NCI-H2081 treated with DMSO at 0.1 percent for 48 hours (cell line): ENCODE data around the gene HSPA12A.
"Not testable (repeated sequence)": the region's sequence is repeated elsewhere in the genome, so short reads cannot be mapped to it uniquely, and the experiment has no call there.

Source experiments
- DNase-seq: peaks from one replicate; lab custom pipeline; 2025; lab: John Stamatoyannopoulos, UW

HSPA12A gene

DNA sequence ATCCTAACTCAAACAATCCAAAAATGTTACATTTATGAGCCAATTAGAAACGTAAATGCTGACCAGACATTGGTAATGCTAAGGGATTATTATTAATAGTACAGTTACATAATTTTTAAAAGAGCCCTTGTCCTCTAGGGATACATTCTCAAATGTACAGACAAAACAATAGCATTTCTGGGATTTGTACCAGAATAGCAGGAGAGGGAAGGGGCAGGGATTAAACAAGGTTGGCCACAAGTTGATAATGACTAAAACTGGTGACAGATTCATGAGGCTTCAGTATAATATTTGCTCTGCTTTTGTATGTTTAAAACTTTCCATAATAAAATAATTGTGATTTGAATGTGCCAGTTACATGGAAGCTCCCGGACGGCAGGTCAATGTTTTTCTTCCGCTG, 27.0 kb downstream of the HSPA12A start:
- DNase-seq, result no peak

DNA sequence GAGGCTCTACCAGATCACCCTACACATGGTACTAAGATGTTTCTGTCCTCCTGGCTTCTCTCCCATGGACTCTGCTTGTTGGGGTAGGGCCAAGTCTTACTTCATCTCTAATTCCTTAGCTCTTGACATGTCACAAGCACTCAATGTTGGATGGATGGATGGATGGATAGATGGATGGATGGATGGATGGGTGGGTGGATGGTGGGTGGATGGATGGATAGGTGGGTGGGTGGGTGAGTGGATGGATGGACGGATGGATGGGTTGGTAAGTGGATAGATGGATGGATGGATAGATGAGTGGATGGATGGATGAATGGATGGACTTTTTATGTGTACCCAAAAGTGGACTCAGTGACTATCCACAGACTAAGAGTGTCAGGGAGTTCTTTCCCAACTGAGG, 28.5 kb downstream of the HSPA12A start:
- DNase-seq, result no peak

- no peak for DNase-seq
Observed at GRCh38 chr10:116712989-116713543, 29.3 kb downstream of the HSPA12A start.

DNA sequence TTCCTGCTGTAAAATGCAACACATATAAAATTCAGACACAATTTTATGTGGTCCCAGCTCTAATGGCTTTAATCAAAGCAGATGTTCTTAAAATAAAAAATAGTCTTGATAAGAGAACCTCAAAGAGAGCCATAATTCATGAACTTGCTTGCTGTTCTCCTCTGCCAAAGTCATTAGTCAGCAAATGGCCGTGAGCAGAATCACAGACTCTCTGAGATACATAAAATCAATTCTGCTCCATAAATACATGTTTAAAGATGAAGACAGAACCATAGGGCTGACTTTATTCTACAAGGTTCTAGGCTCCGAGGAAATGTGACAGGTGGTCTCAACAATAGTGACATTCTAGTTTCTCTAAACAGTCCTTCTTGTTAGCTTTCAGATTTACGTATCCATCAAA, 29.8 kb downstream of the HSPA12A start:
- DNase-seq, result no peak

GRCh38 chr10:116711803-116712202, 30.6 kb downstream of the HSPA12A start:
- not testable (repeated sequence) for DNase-seq

- DNase-seq, result no peak
Observed at GRCh38 chr10:116710076-116710475, 32.3 kb downstream of the HSPA12A start.

DNA sequence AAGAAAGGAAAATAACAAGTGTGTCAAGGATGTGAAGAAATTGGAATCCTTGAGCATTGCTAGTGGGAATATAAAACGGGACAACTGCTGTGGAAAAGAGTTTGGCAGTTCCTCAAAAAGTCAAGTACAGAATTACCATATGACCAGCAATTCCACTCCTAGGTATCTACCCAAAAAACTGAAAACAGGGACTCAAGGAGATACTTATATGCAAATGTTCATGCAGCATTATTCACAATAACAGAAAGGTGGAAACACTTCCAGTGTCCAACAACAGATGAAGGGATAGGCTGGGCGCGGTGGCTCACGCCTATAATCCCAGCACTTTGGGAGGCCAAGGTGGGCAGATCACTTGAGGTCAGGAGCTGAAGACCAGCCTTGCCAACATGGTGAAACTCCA, 33.5 kb downstream of the HSPA12A start:
- DNase-seq, result no peak

- no peak for DNase-seq
Observed at GRCh38 chr10:116708391-116708821, 34.0 kb downstream of the HSPA12A start.

DNA sequence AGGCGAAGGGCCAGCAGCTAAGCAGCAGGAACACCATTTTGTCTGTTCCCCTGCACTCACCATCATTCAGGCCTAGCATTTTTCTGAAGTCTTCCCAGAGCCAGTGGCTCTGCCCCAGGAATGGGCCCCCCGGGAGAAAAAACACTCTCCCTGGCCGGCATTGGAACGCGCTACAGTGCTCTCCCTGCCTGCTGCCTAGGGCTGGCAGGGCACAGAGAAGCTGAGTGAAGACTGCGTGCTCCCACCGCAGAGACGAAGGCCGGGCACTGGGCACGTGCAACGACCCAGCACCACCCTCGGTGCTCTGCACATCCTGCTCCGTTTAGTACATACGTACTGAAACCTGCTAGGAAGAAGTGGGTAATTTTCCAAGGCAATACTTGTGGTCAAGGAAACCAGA, 34.4 kb downstream of the HSPA12A start:
- no peak for DNase-seq

DNA sequence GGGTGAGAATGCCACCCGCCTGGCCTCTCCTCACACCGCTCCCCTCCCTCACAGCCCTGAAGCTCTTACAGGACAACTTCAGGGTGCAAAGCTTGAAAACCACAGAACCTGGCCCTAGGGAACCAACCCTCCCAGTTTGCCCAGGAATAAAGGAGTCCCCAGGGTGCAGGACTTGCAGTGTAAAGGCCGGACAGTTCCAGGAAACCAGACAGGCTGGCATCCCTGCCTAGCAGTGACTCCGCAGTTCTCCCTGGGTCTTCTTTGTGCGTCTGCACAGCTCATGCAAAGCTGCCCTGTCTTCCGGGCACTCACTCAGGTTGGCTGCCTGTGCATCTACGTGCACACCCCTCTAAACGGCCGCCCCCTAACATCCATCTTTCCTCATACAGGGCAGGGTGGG, 36.1 kb downstream of the HSPA12A start:
- DNase-seq, result no peak

DNA sequence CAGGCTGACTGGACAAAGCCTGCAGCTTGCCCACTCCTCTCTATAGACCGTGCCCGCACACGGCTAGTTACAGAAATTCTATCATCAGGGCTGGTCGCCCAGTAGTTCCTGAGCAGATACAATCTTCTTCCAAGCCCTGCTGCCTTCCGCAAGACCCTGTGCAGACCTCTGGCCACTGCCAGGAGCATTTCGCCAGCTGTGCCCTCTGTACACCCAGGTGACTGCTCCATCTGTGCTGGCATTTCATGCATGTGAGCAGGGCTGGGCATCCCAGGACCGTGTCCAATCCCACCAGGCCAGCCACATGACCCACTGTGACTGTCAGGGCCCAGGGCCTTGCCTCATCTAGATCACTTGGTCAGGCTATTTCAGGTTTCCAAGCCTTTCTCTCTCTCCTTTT, 36.9 kb downstream of the HSPA12A start:
- no peak for DNase-seq

- no peak for DNase-seq
Observed at GRCh38 chr10:116704926-116705325, 37.4 kb downstream of the HSPA12A start.

- DNase-seq, result no peak
Observed at GRCh38 chr10:116702165-116702564, 40.2 kb downstream of the HSPA12A start.

GRCh38 chr10:116699471-116700150, 42.8 kb downstream of the HSPA12A start:
- no peak for DNase-seq

GRCh38 chr10:116699049-116699448, 43.3 kb downstream of the HSPA12A start:
- no peak for DNase-seq

- DNase-seq, result no peak
Observed at GRCh38 chr10:116698364-116698763, 44.0 kb downstream of the HSPA12A start.

DNA sequence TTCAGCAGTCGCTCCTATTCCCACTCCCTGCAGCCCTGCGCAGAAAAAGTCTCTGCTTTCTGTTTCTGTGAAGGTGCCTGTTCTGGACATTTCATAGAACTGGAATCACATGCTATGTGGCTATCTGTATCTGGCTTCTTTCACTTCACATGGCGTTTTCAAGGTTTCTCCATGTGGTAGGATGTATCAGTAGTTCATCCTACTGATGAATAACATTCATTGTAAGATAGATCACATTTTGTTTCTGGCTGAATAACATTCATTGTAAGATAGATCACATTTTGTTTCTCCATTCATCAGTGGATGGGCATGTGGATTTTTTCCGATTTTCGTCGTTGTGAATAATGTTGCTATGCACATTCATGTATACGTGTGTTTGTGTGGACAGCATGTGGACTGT, 44.5 kb downstream of the HSPA12A start:
- no peak for DNase-seq

DNA sequence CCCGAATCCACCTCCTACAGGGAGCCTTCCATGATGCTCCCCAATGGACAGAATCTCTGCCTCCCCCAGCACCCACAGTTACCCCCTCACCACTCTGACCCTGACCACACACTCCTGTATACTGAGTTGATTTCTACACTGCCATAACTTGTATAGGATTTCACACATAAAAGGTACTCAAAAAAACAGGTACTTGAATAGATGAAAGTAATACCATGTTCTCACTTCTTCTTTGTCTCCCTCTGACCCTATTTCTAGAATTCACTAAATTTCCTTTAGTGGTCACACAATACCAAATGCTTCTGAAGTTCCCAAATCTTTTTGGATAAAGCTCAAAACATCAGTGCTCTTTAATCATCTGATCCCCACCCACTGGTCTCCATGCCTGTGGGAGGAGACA, 45.4 kb downstream of the HSPA12A start:
- no peak for DNase-seq

DNA sequence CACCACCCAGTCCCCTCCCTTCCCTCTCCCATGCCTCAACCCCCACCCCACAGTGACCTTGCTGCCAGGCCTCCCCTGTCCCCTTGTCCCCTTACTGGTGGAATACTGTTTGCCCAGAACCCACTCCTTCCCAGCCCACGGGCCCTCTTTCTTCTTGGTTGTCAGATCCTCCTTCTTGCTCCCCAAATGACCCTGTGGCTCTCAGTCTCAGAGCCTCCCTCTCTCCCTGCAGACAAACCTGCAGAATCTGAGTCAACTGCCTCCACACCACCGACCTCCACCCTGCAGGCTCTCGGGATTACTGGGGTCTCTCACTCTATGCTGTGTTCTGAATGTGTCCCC, 47.5 kb downstream of the HSPA12A start:
- DNase-seq, result no peak

DNA sequence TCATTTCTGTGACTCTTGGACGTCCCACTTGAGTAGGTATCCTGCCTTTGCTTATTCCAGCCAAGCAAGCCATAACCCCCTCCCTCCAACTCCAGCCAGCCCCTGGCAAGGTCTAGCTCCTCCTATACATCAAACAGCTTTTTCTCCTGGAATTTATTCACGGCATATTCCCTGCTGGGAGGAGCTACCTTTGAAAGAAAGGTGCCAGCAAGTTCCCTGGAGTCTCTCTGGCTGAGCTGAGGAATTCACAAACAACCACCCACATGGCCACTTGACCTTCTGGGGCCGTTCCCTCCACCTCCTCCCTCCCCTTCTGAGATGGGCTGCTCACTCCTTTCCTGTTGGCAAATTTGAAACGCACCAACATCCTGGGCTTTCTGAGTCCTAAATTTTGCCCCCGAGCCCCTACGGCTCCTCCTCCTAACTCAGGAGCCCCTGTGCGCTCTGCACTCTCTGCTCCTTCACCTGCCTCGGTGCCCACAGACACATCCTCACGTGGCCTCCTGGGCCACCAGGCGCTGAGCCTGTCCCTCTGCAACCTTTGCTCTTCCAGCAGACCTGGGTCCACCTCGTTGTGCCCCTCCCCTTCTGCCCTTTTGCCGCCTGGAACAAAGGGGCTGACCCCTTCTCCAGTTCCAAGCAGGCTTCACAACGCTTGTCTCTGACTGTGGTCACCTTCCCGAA, 48.0 kb downstream of the HSPA12A start:
- no peak for DNase-seq

DNA sequence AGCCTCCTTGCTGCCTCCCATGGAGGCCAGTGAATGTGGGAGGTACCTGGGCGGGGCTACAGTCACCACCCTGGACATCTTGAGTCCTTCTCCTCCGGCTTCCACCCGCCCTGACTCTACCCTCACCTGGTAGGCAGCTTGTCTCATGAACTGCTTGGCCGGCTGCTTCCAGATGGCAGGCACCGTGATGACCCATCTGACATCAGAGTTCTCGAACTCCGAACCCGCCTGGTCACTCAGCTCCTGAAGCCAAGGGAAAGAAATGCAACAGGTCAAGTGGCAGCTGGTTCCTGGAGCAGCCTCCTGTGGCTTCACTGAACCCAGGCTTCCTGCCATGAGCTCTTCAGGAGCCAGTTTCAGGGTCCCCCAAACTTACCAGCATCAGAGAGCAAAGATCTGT, 50.1 kb downstream of the HSPA12A start:
- DNase-seq, result no peak

- no peak for DNase-seq
Observed at GRCh38 chr10:116691635-116692034, 50.7 kb downstream of the HSPA12A start.
